ENCODE measurements around the gene HDAC4.

DNA sequence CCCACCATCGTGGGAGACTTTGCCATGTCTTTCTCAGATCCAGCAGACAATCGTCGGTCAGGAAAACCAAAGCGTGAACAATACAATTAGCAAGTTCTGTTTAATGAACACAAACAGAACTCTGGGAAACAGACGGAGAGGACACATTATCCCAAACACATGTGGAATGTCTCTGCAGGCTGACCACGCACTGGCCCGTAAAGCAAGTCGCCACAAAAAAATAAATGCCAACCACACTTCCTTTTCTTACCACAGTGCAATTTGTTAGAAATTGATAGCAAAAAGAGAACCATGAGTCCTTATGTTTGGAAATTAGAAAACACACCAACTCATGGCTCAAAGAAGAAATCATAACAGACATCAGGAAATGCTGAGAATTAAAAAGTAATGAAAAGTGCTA is 342.1 kb downstream of the HDAC4 start:
- TF ChIP-seq, protein P1, sequence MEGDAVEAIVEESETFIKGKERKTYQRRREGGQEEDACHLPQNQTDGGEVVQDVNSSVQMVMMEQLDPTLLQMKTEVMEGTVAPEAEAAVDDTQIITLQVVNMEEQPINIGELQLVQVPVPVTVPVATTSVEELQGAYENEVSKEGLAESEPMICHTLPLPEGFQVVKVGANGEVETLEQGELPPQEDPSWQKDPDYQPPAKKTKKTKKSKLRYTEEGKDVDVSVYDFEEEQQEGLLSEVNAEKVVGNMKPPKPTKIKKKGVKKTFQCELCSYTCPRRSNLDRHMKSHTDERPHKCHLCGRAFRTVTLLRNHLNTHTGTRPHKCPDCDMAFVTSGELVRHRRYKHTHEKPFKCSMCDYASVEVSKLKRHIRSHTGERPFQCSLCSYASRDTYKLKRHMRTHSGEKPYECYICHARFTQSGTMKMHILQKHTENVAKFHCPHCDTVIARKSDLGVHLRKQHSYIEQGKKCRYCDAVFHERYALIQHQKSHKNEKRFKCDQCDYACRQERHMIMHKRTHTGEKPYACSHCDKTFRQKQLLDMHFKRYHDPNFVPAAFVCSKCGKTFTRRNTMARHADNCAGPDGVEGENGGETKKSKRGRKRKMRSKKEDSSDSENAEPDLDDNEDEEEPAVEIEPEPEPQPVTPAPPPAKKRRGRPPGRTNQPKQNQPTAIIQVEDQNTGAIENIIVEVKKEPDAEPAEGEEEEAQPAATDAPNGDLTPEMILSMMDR (IDR thresholded peaks at IDR 0.05), result no peak
- TF ChIP-seq, protein P2, sequence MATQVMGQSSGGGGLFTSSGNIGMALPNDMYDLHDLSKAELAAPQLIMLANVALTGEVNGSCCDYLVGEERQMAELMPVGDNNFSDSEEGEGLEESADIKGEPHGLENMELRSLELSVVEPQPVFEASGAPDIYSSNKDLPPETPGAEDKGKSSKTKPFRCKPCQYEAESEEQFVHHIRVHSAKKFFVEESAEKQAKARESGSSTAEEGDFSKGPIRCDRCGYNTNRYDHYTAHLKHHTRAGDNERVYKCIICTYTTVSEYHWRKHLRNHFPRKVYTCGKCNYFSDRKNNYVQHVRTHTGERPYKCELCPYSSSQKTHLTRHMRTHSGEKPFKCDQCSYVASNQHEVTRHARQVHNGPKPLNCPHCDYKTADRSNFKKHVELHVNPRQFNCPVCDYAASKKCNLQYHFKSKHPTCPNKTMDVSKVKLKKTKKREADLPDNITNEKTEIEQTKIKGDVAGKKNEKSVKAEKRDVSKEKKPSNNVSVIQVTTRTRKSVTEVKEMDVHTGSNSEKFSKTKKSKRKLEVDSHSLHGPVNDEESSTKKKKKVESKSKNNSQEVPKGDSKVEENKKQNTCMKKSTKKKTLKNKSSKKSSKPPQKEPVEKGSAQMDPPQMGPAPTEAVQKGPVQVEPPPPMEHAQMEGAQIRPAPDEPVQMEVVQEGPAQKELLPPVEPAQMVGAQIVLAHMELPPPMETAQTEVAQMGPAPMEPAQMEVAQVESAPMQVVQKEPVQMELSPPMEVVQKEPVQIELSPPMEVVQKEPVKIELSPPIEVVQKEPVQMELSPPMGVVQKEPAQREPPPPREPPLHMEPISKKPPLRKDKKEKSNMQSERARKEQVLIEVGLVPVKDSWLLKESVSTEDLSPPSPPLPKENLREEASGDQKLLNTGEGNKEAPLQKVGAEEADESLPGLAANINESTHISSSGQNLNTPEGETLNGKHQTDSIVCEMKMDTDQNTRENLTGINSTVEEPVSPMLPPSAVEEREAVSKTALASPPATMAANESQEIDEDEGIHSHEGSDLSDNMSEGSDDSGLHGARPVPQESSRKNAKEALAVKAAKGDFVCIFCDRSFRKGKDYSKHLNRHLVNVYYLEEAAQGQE (IDR thresholded peaks at IDR 0.05; ENCODE audit: insufficient read depth in 1 of 2, low read depth in 2 of 2, low read length in 1 of 2), result no peak
- no peak for TF ChIP-seq POLR2AphosphoS5 (IDR thresholded peaks at IDR 0.05; ENCODE audit: low read depth, low read length)
- TF ChIP-seq SIN3A (IDR thresholded peaks at IDR 0.05; ENCODE audit: borderline replicate concordance, insufficient read depth, low read depth, low read length), result no peak
